GM23248 (cell line): ENCODE measurements around the gene PDE8B.

Experiments used
- EZH2 ChIP-seq: fragments of 200-600 bp; sonication (generic); IDR thresholded peaks from 2 replicates; pipeline ENCODE4 v1.6.1; 2018; ENCODE audit warnings: antibody characterized with exemption, mild to moderate bottlenecking; ENCODE audit not compliant: insufficient read depth, poor library complexity, severe bottlenecking
- EZH2phosphoT487 ChIP-seq: fragments of 200-600 bp; sonication (generic); IDR thresholded peaks from 2 replicates; pipeline ENCODE4 v1.6.1; 2018; ENCODE audit warnings: antibody characterized with exemption, moderate library complexity, mild to moderate bottlenecking, low read depth; ENCODE audit not compliant: insufficient read depth

DNA sequence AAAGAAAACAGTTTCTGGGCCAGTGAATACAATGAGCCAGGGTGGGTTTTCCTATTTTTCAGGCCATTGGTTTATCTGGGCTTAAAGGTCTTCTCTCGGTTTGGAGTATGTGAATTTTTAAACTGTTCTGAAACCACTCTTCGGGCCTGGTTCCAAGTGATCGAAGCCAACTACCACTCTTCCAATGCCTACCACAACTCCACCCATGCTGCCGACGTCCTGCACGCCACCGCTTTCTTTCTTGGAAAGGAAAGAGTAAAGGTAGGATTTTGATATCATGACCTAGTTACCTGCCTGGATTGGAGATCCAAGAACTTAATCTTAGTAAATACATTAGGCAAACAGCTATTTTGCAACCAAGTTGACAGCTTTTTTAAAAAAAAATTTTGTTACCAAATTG is 202.6 kb downstream of the PDE8B start:
- no peak for TF ChIP-seq EZH2
- TF ChIP-seq EZH2phosphoT487 = no peak
